OCI-LY7 (cell line): ENCODE results near the gene GRIP1. TPM values are rescaled to one million over a fixed set of nuclear protein-coding genes. Genes with fewer than 3 reads are reported as not detected.

Source experiments
- BruUV-seq: library from RNA; stranded (reverse); fragments of 400-500 nt; replicated peaks from 2 replicates; lab custom pipeline; 2021; lab: Mats Ljungman, UMichigan
- CTCF ChIA-PET: fragments of 300-600 bp; sonication (Branson Sonifier 250); formaldehyde crosslinking; loops from one replicate; lab custom pipeline; 2022; ENCODE audit warnings: antibody characterized with exemption; ENCODE audit not compliant: unreplicated experiment; lab: Charles Lee
- POLR2A ChIA-PET: fragments of 300-600 bp; sonication (Branson Sonifier 250); formaldehyde crosslinking; loops from one replicate; lab custom pipeline; 2022; ENCODE audit warnings: antibody characterized with exemption; lab: Charles Lee
- DNase-seq: peaks from one replicate; pipeline ENCODE4 v3.0.0-alpha.2; 2015; ENCODE audit warnings: low spot score
- H2AFZ ChIP-seq: fragments of 200-600 bp; sonication (generic), shearing (Covaris generic); 2 replicates; pipeline ENCODE4 v1.6.1; 2014; ENCODE audit warnings: mild to moderate bottlenecking, antibody characterized with exemption, low read length, moderate library complexity
- H3K27ac ChIP-seq: fragments of 200-600 bp; sonication (generic); 2 replicates; pipeline ENCODE4 v1.5.1; 2014; ENCODE audit warnings: mixed run types, low read depth, mild to moderate bottlenecking, moderate library complexity, low read length, inconsistent platforms; ENCODE audit not compliant: poor library complexity, severe bottlenecking
- H3K36me3 ChIP-seq: fragments of 200-600 bp; sonication (generic); 2 replicates; pipeline ENCODE4 v1.6.1; 2014; ENCODE audit warnings: mild to moderate bottlenecking, antibody characterized with exemption, low read length, moderate library complexity, mixed read lengths; ENCODE audit not compliant: insufficient read depth
- H3K4me1 ChIP-seq: fragments of 200-600 bp; sonication (generic); 2 replicates; pipeline ENCODE4 v1.5.1; 2014; ENCODE audit warnings: mild to moderate bottlenecking, low read length; ENCODE audit not compliant: insufficient read depth, poor library complexity, severe bottlenecking
- H3K4me2 ChIP-seq: fragments of 200-600 bp; sonication (generic); 2 replicates; pipeline ENCODE4 v1.6.1; 2014; ENCODE audit warnings: mild to moderate bottlenecking, low read length
- H3K4me3 ChIP-seq: fragments of 200-600 bp; sonication (generic); 2 replicates; pipeline ENCODE4 v1.5.1; 2014; ENCODE audit warnings: mild to moderate bottlenecking, low read depth, low read length; ENCODE audit not compliant: poor library complexity, severe bottlenecking
- H3K79me2 ChIP-seq: fragments of 200-600 bp; sonication (generic); 2 replicates; pipeline ENCODE4 v1.6.1; 2016; ENCODE audit warnings: low read depth, mild to moderate bottlenecking, low read length, moderate library complexity, mixed read lengths; ENCODE audit not compliant: insufficient read depth
- H3K9me2 ChIP-seq: fragments of 200-600 bp; sonication (generic); 2 replicates; pipeline ENCODE4 v1.6.1; 2016; ENCODE audit warnings: mild to moderate bottlenecking, low read length, mixed read lengths; ENCODE audit not compliant: insufficient read depth
- H3K9me3 ChIP-seq: fragments of 200-600 bp; sonication (generic); 2 replicates; pipeline ENCODE4 v1.6.1; 2014; ENCODE audit warnings: mild to moderate bottlenecking, mixed run types, low read length, mixed read lengths
- H4K20me1 ChIP-seq: fragments of 200-600 bp; sonication (generic); 2 replicates; pipeline ENCODE4 v1.6.1; 2014; ENCODE audit warnings: mild to moderate bottlenecking, antibody characterized with exemption, low read length, moderate library complexity, mixed read lengths; ENCODE audit not compliant: insufficient read depth
- EZH2phosphoT487 ChIP-seq: fragments of 200-600 bp; sonication (generic); IDR thresholded peaks from 2 replicates; pipeline ENCODE4 v1.6.1; 2018; ENCODE audit warnings: low read depth, borderline replicate concordance, mild to moderate bottlenecking, mixed run types, antibody characterized with exemption, low read length, moderate library complexity, mixed read lengths
- intact Hi-C: fragments of 100-400 bp; cut with micrococcal nuclease; formaldehyde crosslinking; loops from one replicate; pipeline ENCODE4 v1.10.0; 2022; ENCODE audit not compliant: unreplicated experiment
- total RNA-seq, 2 experiments: library from RNA; depleted of rRNA in 1 of 2; stranded (reverse); fragments of >200 nt in 1 of 2; shearing (Covaris generic) in 1 of 2; gene quantifications; 2 replicates each; pipeline ENCODE4 v1.2.3, GENCODE V29; 2014 to 2022
- TF ChIP-seq, protein P1 (sequence below): fragments of 200-600 bp; sonication (generic); conservative IDR thresholded peaks from 2 replicates; pipeline ENCODE4 v1.5.1; 2014; ENCODE audit warnings: mild to moderate bottlenecking, antibody characterized with exemption, low read length, moderate library complexity, mixed read lengths

The GRIP1 gene
- total RNA-seq, 2 experiments from 2014 or later: 4.1 to 7.6 TPM

DNA sequence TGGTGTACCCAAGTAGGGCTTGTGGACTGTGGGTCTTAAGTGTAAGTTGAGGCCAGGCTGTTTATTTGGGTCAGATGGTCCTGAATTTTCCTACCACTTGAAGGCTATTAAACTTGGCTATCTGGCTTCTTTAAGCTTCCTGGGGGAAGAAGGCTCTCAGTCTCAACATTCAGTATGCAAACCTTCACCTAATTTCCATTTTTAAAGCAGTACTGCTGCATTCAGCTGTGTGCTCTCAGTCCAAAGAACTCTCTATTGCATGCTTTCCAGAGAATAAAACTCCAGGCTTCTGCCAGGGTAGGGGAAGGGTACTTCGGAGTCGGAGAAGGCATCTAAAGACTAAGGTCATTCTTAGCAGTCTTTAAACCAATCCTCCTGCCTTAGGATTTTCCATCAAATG, 252.2 kb downstream of the GRIP1 start:
- Histone ChIP-seq H3K4me2 (no peak overlapping the region), H3K4me1 (no peaks in the 10 kb centered on the region), H2AFZ (peak overlapping the region; percentile 8; the same call in 1 of the 2 replicates), H3K27ac (no peak overlapping the region), H3K36me3 (no peaks in the 10 kb centered on the region), H3K79me2 (no peaks in the 10 kb centered on the region), H4K20me1 (no peaks in the 10 kb centered on the region), H3K9me2 (no peaks in the 10 kb centered on the region), H3K9me3 (no peaks in the 10 kb centered on the region; the same call in 1 of the 2 replicates), H3K4me3 (no peak overlapping the region)
- TF ChIP-seq, protein P1, sequence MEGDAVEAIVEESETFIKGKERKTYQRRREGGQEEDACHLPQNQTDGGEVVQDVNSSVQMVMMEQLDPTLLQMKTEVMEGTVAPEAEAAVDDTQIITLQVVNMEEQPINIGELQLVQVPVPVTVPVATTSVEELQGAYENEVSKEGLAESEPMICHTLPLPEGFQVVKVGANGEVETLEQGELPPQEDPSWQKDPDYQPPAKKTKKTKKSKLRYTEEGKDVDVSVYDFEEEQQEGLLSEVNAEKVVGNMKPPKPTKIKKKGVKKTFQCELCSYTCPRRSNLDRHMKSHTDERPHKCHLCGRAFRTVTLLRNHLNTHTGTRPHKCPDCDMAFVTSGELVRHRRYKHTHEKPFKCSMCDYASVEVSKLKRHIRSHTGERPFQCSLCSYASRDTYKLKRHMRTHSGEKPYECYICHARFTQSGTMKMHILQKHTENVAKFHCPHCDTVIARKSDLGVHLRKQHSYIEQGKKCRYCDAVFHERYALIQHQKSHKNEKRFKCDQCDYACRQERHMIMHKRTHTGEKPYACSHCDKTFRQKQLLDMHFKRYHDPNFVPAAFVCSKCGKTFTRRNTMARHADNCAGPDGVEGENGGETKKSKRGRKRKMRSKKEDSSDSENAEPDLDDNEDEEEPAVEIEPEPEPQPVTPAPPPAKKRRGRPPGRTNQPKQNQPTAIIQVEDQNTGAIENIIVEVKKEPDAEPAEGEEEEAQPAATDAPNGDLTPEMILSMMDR: no peak
- TF ChIP-seq EZH2phosphoT487: no peak
- intact Hi-C loops: no loop called here
- ChIA-PET CTCF (no interaction called here), POLR2A (interaction anchor here (1.0 kb wide), 1 partner anchor 9 kb away, joined by 3 read pairs; no protein-coding TSS in a partner anchor)
- BruUV-seq: no TSS peak
- DNase-seq: no peak

DNA sequence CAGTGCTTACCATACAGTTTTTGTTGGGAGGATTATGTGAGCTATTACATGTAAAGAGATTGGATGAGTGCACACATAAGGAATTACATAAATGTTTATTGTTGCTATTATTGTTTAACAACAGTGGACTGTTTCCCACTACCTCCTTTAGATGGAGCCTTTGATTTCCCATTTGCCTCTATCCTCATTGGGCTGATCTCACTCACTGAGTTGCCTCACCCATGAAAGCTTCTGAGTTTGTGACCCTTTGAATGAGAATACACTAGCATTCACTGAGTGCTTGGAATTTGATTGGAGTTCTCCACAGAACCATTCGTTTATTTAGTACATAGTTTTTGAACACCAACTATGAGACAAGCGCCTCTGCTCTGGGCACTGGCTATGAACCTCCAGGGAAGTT, 255.6 kb downstream of the GRIP1 start:
- no TSS peak for BruUV-seq
- Histone ChIP-seq H3K4me2 (no peak overlapping the region), H3K27ac (no peak overlapping the region), H3K4me3 (no peak overlapping the region), H2AFZ (no peak overlapping the region), H3K36me3 (no peaks in the 10 kb centered on the region), H3K4me1 (no peaks in the 10 kb centered on the region), H4K20me1 (no peaks in the 10 kb centered on the region), H3K9me2 (no peaks in the 10 kb centered on the region), H3K9me3 (no peaks in the 10 kb centered on the region; the same call in 1 of the 2 replicates), H3K79me2 (no peaks in the 10 kb centered on the region)
- intact Hi-C loops: loop anchor here (5.0 kb wide), 1 partner anchor 194 kb away; no protein-coding TSS in a partner anchor
- DNase-seq: no peak
- CTCF ChIA-PET: no interaction called here
- TF ChIP-seq EZH2phosphoT487: no peak
- TF ChIP-seq, protein P1: no peak
- POLR2A ChIA-PET: no interaction called here

DNA sequence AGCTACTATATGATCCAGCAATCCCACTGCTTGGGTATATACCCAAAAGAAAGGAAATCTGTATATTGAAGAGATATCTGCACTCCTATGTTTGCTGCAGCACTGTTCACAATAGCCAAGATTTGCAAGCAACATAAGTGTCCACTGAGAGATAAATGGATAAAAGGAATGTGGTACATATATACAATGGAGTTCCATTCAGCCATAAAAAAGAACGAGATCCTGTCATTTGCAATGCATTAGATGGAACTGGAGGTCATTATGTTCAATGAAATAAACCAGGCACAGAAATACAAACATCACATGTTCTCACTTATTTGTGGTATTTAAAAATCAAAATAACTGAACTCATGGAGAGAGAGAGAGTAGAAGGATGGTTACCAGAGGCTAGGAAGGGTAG, 260.0 kb downstream of the GRIP1 start:
- Histone ChIP-seq H2AFZ (no peak overlapping the region), H3K9me2 (no peaks in the 10 kb centered on the region), H3K79me2 (no peaks in the 10 kb centered on the region), H3K4me3 (no peak overlapping the region), H3K9me3 (peaks cover 7% of the 10 kb centered on the region; the same call in 1 of the 2 replicates), H3K36me3 (no peaks in the 10 kb centered on the region; the same call in 1 of the 2 replicates), H3K27ac (no peak overlapping the region), H4K20me1 (no peaks in the 10 kb centered on the region), H3K4me1 (no peaks in the 10 kb centered on the region), H3K4me2 (no peak overlapping the region)
- BruUV-seq: no TSS peak
- ChIA-PET CTCF (no interaction called here), POLR2A (no interaction called here)
- DNase-seq: no peak
- TF ChIP-seq, protein P1: no peak
- TF ChIP-seq EZH2phosphoT487: no peak
- intact Hi-C loops: no loop called here
